HL-60 (cell line): Measurements from ENCODE around the gene DDI2.

Experiments used
- CTCF ChIP-seq: IDR thresholded peaks from one replicate; pipeline ENCODE4 v1.5.1; 2011; ENCODE audit warnings: low read length, control low read depth, inconsistent platforms; ENCODE audit not compliant: insufficient read depth
- POLR2AphosphoS5 ChIP-seq: IDR thresholded peaks from 2 replicates; pipeline ENCODE4 v1.6.1; 2012; ENCODE audit warnings: low read depth
- REST ChIP-seq: IDR thresholded peaks from 2 replicates; pipeline ENCODE4 v1.6.1; 2012; ENCODE audit warnings: low read depth; ENCODE audit not compliant: insufficient replicate concordance

- TF ChIP-seq POLR2AphosphoS5, result no peak
- TF ChIP-seq REST, result no peak
- no peak for TF ChIP-seq CTCF
Observed at GRCh38 chr1:15680131-15680530, 62.9 kb downstream of the DDI2 start.
